Right lobe of liver (tissue), 6 donors: Measurements from ENCODE around the gene HOXB6. TPM values are rescaled to one million over a fixed set of nuclear protein-coding genes. Genes with fewer than 3 reads are reported as not detected.

Experiments
- ATAC-seq, 4 donors: fragments of 200-7000 bp; cut with Tn5 transposase; one replicate each; pipeline ENCODE4 v1.9.1; 2020; ENCODE audit warnings: mild to moderate bottlenecking in 4 of 4, moderate library complexity in 4 of 4
- DNase-seq, 3 donors: peaks; one replicate each; pipeline ENCODE4 v3.0.0-alpha.2; 2020
- H3K27ac ChIP-seq, 3 donors: fragments of 200-600 bp; one replicate each; pipeline ENCODE4 v1.8.0; 2022
- H3K27me3 ChIP-seq, 2 donors: fragments of 200-600 bp; one replicate each; pipeline ENCODE4 v1.8.0; 2022
- H3K36me3 ChIP-seq, 4 donors: fragments of 200-600 bp; sonication (generic) in 1 of 4; one replicate each; pipeline versions ENCODE4 v1.5.1 to v1.8.0; 2017 to 2022; ENCODE audit warnings: control low read depth in 1 of 4
- H3K4me1 ChIP-seq, 4 donors: fragments of 200-600 bp; sonication (generic) in 1 of 4; one replicate each; pipeline versions ENCODE4 v1.5.1 to v1.8.0; 2017 to 2022; ENCODE audit warnings: control low read depth in 1 of 4
- H3K4me3 ChIP-seq, 3 donors: fragments of 200-600 bp; one replicate each; pipeline ENCODE4 v1.8.0; 2022
- H3K9me3 ChIP-seq, 4 donors: fragments of 200-600 bp; sonication (generic) in 1 of 4; one replicate each; pipeline versions ENCODE4 v1.5.1 to v1.8.0; 2017 to 2022; ENCODE audit warnings: control low read depth in 1 of 4
- CTCF ChIP-seq, 4 donors: fragments of 200-600 bp in 3 of 4; fragments of 450-650 bp in 1 of 4; IDR thresholded peaks; one replicate each; pipeline versions ENCODE4 v1.5.1 to v1.8.0; 2016 to 2022; ENCODE audit warnings: antibody characterized with exemption in 4 of 4, mild to moderate bottlenecking in 2 of 4
- POLR2A ChIP-seq: fragments of 450-650 bp; IDR thresholded peaks from one replicate; pipeline ENCODE4 v1.6.1; 2017; ENCODE audit warnings: antibody characterized with exemption, mild to moderate bottlenecking
- WGBS: methylation state at CpG from one replicate; pipeline ENCODE4 v1.1.6; 2018; ENCODE audit warnings: low coverage, low lambda C conversion rate; ENCODE audit not compliant: insufficient coverage; ENCODE audit errors: missing lambda C conversion rate; 5-methylcytosine and 5-hydroxymethylcytosine counted together
- intact Hi-C, 2 donors: fragments of 100-400 bp; cut with DNase I; formaldehyde crosslinking; loops; one replicate each; pipeline versions ENCODE4 v1.11.2 to v1.14.1; 2022
- total RNA-seq, 6 experiments: library from RNA; depleted of rRNA in 2 of 6; stranded (reverse); fragments of >200 nt in 2 of 6; fragmentation: NEBNext Ultra II Directional in 3 of 6; extraction: Animal tissue kit (Norgen Biotek cat#: 25700) in 3 of 6; gene quantifications; one replicate each; pipeline versions ENCODE4 v1.1.0 to v1.2.4, GENCODE V29; 2016 to 2023
- donor health status: DM: no; HTN: yes; CAD: no.
- donor health status: DM: no; HTN: no; CAD: no.
- donor health status: DM: no; HTN: no; CAD: no.
- donor health status: DM: no; HTN: yes; CAD: no.
- donor health status: DM: no; HTN: yes; CAD: no.

HOXB6 gene
- total RNA-seq, 6 experiments from 2014 or later: 0.18 to 0.83 (median 0.56) TPM

DNA sequence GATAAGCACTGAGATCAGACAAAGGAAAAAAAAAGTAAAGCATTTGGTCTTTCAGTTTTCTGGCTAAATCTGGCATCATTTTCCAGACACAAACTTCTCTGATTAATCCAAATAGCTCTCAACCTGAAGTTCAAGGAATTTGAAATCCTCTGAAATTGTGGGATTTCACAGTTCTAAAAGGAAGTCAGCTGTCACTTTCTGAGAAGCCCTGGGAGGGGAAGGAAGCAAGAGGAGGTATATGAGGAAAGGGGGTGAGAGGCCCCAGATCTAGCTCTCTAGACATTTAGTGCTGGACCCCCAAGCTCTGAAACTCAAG is 38.9 kb upstream of the HOXB6 start:
- intact Hi-C loops: no loop called here
- H3K4me1 ChIP-seq: no peaks in the 10 kb centered on the region
- ATAC-seq (no peak), DNase-seq (no peak)
- peaks cover 20 to 46% of the 10 kb centered on the region in 2 donors for H3K27me3 ChIP-seq
- H3K4me3 ChIP-seq: no peak overlapping the region
- no peaks in the 10 kb centered on the region for H3K36me3 ChIP-seq
- no peak for TF ChIP-seq CTCF (IDR thresholded peaks at IDR 0.05)
- no peak for TF ChIP-seq POLR2A
- H3K9me3 ChIP-seq: no peaks in the 10 kb centered on the region
- H3K27ac ChIP-seq: no peak overlapping the region

- no peaks in the 10 kb centered on the region for H3K4me1 ChIP-seq
- H3K4me3 ChIP-seq: no peak overlapping the region
- DNase-seq: no peak
- 29% methylated on average over 17 of the region's 23 CpGs for WGBS
- H3K27ac ChIP-seq: no peak overlapping the region
- no peak for ATAC-seq
- H3K36me3 ChIP-seq: no peaks in the 10 kb centered on the region
- H3K9me3 ChIP-seq: no peaks in the 10 kb centered on the region
- intact Hi-C loops: no loop called here
- peaks cover 20 to 48% of the 10 kb centered on the region in 2 donors for H3K27me3 ChIP-seq
- no peak for TF ChIP-seq POLR2A
- no peak for TF ChIP-seq CTCF (IDR thresholded peaks at IDR 0.05)
Observed at GRCh38 chr17:48642843-48643696, 38.3 kb upstream of the HOXB6 start.

DNA sequence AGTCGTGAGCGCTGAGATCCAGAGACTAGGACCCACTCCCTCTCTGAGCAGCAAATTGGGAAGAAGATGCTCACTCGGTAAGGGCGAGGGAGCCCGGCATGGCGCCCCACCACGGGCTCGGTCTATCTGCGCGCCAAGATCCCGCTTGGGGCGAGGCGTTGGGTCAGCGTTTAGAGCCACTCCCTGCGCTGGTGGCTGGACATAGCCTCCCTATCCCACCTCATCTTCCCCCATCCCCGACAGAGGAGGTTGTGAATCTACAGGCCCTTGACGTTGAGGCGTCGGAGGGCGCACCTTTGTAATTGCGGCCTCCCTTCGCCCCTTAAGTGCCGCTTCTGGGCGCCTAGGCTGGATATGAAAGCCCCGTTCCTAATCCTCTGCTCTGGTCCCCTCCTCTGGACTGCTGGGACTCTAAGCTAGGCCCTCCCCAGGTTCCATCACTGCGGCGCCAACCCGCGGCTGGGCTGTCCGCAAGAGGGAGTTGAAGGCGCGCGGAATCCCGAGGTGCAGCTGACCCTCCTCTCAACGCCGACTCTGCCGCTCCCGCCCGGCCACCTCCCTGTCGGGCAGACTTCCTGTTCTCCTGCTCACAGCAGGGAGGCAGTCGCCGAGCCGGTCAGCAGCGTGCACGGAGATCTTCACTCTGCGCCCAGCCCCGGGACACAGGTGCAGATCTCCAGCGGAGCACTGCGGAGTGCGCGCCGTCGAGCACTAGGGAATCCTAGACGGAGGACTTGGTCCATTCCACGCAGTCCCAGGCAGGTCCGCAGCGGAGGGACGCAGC is 37.5 kb upstream of the HOXB6 start:
- Histone ChIP-seq H3K9me3 (no peaks in the 10 kb centered on the region), H3K4me1 (no peaks in the 10 kb centered on the region), H3K4me3 (no peak overlapping the region), H3K27me3 (peaks cover 20 to 49% of the 10 kb centered on the region in 2 donors), H3K36me3 (no peaks in the 10 kb centered on the region), H3K27ac (no peak overlapping the region)
- 3% methylated on average over 8 of the region's 58 CpGs for WGBS
- TF ChIP-seq CTCF (IDR thresholded peaks at IDR 0.05) (no peak), POLR2A (no peak)
- intact Hi-C loops: no loop called here
- no peak for DNase-seq
- no peak for ATAC-seq

- Histone ChIP-seq H3K36me3 (no peaks in the 10 kb centered on the region), H3K4me1 (no peaks in the 10 kb centered on the region), H3K4me3 (no peak overlapping the region), H3K27ac (no peak overlapping the region), H3K27me3 (peaks cover 20 to 55% of the 10 kb centered on the region in 2 donors), H3K9me3 (no peaks in the 10 kb centered on the region)
- DNase-seq (no peak), ATAC-seq (no peak)
- TF ChIP-seq POLR2A: no peak
- TF ChIP-seq CTCF (IDR thresholded peaks at IDR 0.05): no peak
- intact Hi-C loops: no loop called here
- 5% methylated on average over 25 of the region's 29 CpGs for WGBS
Observed at GRCh38 chr17:48641541-48642058, 36.8 kb upstream of the HOXB6 start.
